GM21367 (cell line): Measurements from ENCODE around the gene SRSF4.

ENCODE experiments used
- ATAC-seq: cut with Tn5 transposase; IDR thresholded peaks from one replicate; pipeline ENCODE4 v1.9.1; 2021; ENCODE audit not compliant: unreplicated experiment

The SRSF4 gene

GRCh38 chr1:29201595-29202051 is 19.9 kb upstream of the SRSF4 start:
- ATAC-seq, result no peak

- ATAC-seq, result no peak
Measured at GRCh38 chr1:29200906-29201594, 19.4 kb upstream of the SRSF4 start.

GRCh38 chr1:29197993-29198392 is 16.3 kb upstream of the SRSF4 start:
- ATAC-seq, result no peak

GRCh38 chr1:29197590-29197924 is 15.9 kb upstream of the SRSF4 start:
- ATAC-seq, result no peak

- no peak for ATAC-seq
Measured at GRCh38 chr1:29196863-29197589, 15.3 kb upstream of the SRSF4 start.

- ATAC-seq, result no peak
Measured at GRCh38 chr1:29195881-29196291, 14.2 kb upstream of the SRSF4 start.

- ATAC-seq, result no peak
Measured at GRCh38 chr1:29193879-29194455, 12.3 kb upstream of the SRSF4 start.

GRCh38 chr1:29190718-29191117 is 9.0 kb upstream of the SRSF4 start:
- ATAC-seq, result no peak

- no peak for ATAC-seq
Measured at GRCh38 chr1:29186707-29187106, 5.0 kb upstream of the SRSF4 start.

GRCh38 chr1:29186252-29186651 is 4.6 kb upstream of the SRSF4 start:
- no peak for ATAC-seq

GRCh38 chr1:29183287-29183686 is 1.6 kb upstream of the SRSF4 start:
- no peak for ATAC-seq

GRCh38 chr1:29180497-29181412 is 945 bp downstream of the SRSF4 start:
- ATAC-seq, result peak; percentile 5

GRCh38 chr1:29179641-29180184 is 2.0 kb downstream of the SRSF4 start:
- ATAC-seq, result no peak

GRCh38 chr1:29177022-29177705 is 4.5 kb downstream of the SRSF4 start:
- ATAC-seq, result no peak

GRCh38 chr1:29176576-29176975 is 5.1 kb downstream of the SRSF4 start:
- no peak for ATAC-seq

GRCh38 chr1:29172415-29172939 is 9.2 kb downstream of the SRSF4 start:
- ATAC-seq, result no peak

- no peak for ATAC-seq
Measured at GRCh38 chr1:29171521-29171920, 10.2 kb downstream of the SRSF4 start.

- ATAC-seq, result no peak
Measured at GRCh38 chr1:29171089-29171488, 10.6 kb downstream of the SRSF4 start.

GRCh38 chr1:29169976-29170375 is 11.7 kb downstream of the SRSF4 start:
- no peak for ATAC-seq

- no peak for ATAC-seq
Measured at GRCh38 chr1:29167904-29168303, 13.8 kb downstream of the SRSF4 start.
